GM19463 (cell line): ENCODE data around the gene CLPTM1.
"Not testable (repeated sequence)": the region's sequence is repeated elsewhere in the genome, so short reads cannot be mapped to it uniquely, and the experiment has no call there.

Experiments
- ATAC-seq: cut with Tn5 transposase; IDR thresholded peaks from one replicate; pipeline ENCODE4 v1.9.1; 2021; ENCODE audit warnings: mild to moderate bottlenecking, moderate library complexity; ENCODE audit not compliant: unreplicated experiment

CLPTM1 gene

DNA sequence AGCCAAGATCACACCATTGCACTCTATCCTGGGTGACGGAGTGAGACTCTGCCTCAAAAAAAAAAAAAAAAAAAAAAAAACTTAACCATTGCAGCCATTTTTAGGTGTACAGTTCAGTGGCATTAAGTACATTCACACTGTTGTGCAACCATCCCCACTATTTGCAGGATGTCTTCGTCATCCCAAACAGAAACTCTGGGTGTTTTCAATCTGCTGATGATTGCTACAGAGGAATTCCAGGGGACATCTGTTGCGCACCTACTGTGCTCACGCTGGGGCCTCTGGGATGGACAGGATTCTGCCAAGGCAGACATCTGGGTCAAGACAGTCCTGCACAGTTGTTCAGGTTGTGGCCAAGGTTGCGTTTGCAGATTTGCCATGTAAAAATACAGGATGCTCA, 15.5 kb upstream of the CLPTM1 start:
- no peak for ATAC-seq

DNA sequence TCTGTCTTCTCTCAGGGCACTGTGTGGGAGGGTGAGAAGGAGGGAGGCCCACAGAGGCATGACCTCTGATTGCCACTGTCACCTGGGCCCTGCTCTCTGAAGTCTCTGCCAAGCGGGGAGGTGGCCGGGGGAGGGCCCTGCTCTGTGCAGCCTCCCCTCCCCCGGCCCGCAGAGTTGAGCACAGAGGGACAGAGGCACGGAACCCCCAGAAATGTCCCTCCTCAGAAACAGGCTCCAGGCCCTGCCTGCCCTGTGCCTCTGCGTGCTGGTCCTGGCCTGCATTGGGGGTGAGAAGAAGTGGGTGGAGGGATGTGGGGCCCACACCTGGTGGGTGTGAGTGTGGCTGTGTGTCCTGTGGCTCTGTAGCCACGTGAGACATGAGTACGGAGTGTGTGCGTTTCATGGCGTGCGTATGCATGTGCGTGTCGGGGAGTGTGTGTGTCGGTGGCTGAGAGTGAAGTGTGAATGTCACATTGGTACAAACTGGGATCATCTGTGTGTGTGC, 13.1 kb upstream of the CLPTM1 start, which contains the start of gene APOC4:
Gene APOC4 (plus strand): TSS at position 171 of the 505 bp plus-strand sequence. CDS start 41 bp downstream, at position 212.
- ATAC-seq: no peak

DNA sequence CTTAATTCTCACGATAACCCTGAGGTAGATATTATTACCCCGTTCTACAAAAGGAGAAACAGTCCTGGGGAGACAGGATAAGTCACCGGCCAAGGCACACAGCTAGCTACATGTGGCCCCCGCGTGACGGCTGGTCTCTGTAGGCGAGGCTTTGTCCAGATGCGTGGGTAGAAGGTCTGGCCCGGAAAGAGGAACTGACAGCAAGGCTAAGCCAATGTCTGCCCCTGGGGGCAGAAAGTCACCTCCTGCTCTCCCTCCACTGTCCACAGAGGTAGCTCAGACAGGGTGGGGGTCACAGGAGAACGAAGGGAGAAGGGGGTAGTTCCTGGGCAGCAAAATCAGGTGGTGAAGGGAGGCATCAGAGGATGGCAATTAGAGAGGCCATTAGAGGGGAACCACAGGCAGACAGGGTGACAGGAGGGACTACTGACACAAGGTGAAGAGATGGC, 11.4 kb upstream of the CLPTM1 start:
- peak; percentile 71 for ATAC-seq

DNA sequence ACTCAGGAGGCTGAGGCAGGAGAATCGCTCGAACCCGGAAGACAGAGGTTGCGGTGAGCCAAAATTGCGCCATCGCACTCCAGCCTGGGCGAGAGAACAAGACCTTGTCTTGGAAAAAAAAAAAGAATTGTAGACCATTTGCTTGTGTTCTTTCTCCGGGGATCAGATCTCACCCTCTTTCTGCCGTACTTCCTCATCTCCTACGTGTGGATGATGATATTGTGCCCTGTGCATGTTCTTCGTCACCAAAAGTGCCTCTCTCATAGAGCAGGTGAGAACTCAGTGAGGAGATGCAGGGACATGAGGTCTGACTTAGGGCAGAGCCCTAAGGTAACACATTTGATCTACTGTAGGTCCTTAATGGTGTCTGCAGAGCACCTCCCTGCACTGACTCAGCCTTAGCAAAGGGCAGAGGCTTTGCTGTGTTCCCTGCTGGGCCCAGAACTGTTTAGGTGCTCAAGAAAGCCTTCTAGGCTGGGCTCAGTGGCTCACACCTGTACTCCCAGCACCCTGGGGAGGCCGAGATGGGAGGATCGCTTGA, 8.1 kb upstream of the CLPTM1 start:
- ATAC-seq: no peak

DNA sequence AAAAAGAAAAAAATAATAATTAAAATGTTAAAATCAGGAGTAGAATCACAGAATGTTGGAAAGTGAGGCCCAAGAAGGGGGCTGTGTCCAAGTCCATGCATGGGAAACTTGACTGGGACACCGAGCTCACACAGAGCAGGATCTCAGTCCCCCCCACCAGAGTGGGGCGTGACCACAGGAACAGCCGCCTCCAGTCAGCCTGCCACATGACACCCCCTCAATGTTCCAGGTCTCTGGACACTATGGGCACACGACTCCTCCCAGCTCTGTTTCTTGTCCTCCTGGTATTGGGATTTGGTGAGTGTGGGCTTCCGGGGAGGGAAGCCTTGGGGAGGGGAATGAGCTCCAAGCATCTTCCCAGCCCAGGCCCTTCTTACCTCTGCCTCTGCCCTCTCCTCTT, 6.9 kb upstream of the CLPTM1 start:
- ATAC-seq: no peak

DNA sequence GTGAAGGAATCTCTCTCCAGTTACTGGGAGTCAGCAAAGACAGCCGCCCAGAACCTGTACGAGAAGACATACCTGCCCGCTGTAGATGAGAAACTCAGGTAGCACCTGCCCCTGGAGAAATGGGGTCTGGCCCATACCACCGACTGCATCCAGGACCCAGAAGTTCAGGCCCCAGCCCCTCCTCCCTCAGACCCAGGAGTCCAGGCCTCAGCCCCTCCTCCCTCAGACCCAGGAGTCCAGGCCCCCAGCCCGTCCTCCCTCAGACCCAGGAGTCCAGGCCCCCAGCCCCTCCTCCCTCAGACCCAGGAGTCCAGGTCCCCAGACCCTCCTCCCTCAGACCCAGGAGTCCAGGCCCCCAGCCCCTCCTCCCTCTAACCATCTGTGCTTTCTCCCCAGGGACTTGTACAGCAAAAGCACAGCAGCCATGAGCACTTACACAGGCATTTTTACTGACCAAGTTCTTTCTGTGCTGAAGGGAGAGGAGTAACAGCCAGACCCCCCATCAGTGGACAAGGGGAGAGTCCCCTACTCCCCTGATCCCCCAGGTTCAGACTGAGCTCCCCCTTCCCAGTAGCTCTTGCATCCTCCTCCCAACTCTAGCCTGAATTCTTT, 6.3 kb upstream of the CLPTM1 start:
- no peak for ATAC-seq

DNA sequence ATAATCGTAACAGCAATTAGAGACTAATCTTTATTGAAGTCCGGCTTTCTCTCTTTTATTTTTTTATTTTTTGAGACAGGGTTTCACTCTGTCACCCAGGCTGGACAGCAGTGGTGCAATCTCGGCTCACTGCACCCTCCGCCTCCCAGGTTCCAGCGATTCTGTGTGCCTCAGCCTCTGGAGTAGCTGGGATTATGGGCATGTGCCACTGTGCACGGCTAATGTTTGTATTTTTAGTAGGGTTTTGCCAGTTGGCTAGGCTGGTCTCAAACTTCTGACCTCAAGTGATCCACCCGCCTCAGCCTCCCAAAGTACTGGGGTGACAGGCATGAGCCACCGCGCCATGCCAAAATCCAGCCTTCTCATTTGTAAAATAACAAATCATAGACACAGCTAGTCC, 5.6 kb upstream of the CLPTM1 start:
- no peak for ATAC-seq

DNA sequence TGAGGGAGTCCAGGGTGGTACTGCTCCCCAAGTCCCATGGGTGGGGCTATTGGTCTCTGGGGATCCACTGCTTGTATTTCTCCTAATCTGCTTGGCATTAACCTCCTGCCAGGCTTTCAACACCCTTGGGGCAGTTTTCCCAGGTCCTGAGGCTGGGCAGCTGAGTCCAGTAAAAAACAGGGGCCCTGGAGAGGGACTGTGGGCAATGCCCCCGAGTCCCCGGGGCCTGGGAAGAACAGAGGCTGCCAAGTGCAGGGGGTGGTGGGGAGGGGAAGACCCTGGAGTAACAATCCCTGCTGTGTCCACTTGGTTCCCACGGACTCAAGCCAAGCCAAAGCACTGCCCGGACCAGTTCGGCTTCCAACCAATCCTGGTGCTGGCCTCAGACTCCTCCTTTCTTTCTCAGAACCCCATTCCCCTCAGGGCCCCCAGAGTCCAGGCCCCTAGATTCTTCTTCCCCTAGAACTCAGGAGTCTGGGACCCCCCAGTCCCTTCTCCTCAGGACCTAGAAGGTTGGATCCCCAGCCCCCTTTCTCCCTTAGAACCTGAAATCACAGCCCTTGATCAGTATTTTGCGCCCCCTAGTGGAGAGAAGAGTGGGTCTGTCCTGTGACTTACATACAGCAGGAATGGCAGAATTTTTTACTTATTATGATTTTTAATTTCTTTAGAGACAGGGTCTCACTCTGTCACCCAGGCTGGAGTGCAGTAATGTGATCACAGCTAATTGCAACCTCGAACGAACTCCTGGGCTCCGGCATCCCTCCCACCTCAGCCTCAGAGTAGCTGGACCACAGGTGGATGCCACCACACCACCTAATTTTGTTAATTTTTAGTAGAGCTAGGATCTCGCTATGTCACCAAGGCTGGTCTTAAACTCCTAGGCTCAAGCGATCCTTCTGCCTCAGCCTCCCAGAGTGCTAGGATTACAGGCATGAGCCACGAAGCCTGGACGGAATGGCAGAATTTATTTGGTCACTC, 3.7 kb upstream of the CLPTM1 start:
- no peak for ATAC-seq

DNA sequence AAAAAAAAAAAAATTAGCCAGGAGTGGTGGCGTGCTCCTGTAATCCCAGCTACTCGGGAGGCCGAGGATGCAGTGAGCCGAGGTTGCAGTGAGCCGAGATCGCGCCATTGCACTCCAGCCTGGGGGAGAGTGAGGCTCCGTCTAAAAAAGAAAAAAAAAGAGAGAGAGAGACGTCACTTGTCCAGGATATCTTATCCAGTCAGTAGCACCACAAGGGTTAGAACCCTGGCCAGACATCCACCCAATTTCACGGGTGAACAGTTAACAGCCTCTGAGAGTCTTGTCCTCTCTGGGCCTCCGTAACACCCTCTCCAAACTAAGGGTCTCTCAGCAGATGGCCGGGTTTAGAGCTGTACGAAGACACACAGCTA, 917 bp upstream of the CLPTM1 start:
- no peak for ATAC-seq

DNA sequence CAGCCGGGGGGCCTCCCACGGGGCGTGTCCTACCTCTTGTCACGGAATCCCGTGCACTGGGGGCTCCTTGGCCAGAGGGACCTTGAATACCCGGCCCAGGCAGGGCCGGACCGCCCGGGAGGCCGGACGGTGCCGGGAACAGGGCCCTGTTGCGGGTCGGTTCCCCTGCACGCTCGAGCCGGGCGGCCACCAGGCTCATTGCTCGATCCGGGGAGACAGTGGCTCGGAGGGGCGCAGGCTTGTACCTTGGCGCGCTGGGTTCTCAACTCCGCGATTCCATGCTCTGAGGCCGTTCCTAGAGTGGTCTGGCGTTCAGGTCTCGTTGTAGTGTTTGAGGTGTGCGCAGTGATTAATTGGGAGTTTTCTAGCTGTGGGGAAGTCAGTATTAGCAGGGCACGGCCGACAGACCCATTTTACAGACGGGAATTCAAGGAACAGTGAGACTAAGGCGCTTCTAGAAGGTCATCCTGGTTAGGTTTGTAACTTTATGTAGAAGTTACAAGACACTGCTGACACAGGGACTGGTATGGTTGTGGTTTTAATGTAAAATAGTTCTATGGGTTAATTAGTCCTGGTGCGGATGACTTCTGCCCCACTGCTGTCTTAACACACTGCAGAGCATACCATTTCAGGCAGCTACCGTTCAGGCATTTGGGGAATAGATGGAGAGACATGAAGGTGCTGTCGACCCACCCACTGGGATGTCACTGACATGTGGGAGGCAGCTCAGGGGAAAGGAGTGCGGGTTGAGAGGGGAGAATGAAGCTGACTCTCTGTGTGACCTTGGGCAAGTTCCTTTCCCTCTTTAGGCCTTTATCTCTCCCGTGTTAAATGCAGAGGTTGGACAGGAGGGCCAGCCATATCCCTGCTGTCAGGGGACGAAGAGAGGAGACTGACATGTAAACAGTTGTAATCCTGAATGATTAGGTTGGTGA, 592 bp downstream of the CLPTM1 start:
- ATAC-seq: peak; percentile 19

DNA sequence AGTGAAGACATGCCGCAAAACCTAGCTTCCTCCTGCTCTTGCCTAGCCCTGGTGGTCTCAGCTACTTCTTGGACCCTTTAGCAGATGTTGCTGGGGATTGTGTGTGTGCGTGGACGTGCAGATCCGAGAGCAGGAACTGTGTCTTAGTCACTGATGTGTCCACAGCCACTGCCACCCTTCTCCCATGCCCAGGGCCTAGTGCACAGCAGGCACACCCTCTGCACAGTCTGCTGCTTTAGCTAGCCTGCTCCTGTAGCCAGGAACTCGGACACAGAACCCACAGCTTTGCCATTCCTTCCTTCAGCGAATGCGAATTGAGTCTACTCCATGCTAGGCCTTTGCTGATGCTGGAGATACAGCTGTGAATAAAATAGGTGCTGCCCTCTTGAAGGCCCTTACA, 2.3 kb downstream of the CLPTM1 start:
- no peak for ATAC-seq

DNA sequence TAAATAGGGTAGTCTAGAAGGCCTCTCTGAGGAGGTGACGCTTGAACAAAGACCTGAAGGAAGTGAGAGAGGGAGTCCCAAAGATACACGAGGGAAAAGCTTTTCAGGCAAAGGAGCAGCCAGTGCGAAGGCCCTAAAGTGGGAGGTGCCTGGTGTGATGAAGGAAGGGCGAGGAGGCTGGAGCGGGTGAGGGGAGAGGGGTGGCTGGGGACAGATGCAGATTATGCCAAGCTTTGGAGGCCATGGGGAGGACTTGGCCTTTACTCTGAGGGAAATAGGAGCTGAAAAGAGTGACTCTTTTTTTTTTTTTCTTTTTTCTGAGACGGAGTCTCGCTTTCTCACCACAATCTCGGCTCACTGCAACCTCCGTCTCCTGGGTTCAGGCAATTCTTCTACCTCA, 2.9 kb downstream of the CLPTM1 start:
- ATAC-seq: no peak

DNA sequence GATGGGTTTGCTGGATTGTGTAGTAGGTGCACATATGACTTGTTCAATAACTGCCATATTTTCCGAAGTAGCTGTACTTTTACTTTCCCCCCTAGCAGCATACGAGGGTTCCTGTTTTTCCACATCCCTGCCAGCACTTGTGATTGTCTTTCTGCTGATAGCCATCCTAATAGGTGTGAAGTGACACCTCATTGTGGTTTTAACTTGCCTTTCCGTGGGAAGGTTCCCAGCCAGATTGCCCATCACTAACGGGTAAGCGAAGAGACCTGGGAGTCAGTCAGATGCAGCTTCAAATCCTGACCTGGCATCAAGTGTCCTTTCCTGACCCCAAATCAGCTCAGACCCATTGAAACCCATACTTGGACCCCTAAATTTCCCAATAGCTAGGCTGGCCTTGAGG, 4.5 kb downstream of the CLPTM1 start:
- ATAC-seq: no peak

DNA sequence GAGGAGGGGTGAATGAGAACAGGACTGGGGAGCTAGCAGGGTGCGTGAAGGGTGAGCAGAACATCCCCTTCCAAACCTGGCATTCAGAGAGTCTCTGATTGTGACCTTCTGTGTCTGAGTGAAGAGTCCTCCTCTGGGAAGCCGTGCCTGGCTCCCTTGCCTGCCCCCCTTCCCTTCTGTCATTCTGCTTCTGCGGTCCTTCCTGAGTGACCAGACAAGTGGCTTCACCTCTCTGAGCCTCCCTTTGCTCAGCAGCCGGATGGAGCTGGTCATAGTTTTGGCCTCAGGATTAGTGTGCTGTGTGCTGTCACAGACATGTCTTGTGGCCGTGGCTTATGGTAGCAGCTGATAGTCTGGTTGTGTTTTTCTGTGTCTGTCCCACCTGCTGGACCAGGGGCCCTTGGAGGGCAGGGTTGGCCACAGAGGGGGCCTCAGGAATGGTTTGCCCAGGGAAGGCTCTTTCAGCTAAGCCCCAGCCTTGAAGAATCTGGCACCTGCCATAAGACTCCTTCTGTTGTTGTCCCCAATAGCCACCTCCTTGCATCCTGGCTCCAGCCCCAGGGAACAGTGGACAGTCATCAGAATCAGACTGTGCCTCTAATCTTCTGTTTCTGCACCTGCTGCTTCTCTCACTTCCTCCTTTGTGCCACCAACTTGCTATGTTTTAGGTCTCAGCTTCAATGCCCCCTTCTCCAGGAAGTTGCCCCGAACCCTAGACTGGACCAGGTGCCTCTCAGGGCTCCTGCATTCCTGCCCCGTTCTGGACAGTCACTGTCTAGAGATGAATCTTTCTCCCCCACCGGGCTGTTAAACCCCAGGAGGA, 5.9 kb downstream of the CLPTM1 start:
- no peak for ATAC-seq

DNA sequence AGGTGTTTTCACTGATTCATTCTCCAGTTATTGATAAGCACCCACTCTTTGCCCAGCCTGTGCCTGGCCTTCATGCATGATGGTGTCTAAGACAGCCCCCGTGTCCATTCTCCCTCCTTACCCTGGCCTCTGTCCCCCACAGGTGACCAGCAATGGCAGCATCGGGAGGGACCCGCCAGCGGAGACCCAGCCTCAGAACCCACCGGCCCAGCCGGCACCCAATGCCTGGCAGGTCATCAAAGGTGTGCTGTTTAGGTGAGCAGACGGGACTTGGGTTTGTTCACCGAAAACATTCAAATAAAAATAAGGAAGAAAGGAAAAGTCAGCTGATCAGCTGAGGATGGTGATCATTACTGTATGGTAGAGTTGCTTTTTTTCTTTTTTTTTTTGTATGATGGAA, 6.6 kb downstream of the CLPTM1 start:
- no peak for ATAC-seq

DNA sequence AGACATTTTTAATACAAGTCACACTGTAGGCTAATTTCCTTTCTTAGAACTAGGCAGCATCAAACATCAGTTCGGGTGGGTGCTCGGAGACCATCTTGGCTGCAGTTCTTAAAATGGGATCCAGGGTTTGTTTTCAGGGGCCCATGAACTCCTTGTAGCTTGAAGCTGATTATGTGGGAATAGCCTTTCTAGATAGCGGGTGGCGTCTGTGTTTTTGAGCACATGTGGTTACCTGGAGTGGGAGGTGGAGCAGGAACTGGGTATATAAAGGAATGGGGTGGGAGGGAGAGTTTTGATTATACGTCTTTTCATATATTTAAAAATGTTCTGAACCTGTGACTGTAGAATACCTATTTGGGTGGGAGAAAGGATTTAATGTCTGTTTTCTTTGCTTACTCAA, 12.9 kb downstream of the CLPTM1 start:
- no peak for ATAC-seq

DNA sequence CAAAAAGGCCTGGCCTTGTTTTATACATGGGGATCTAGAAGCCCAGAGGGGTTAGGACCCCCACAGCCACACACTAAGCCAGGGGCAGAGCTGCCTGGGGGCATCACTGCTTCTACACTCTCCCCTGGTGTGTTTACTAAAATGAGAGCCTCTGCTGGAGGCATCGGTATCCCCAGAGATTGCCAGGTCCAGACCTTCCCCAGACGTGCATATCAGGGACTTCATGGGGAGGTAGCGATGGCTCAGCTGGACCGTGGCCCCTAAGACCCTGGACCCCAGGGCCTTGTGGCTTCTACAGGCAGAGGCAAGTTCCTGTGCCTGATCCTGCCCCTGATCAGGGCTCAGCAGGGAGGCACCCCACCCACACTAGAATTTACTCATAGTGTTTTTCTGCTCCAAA, 13.5 kb downstream of the CLPTM1 start:
- no peak for ATAC-seq

DNA sequence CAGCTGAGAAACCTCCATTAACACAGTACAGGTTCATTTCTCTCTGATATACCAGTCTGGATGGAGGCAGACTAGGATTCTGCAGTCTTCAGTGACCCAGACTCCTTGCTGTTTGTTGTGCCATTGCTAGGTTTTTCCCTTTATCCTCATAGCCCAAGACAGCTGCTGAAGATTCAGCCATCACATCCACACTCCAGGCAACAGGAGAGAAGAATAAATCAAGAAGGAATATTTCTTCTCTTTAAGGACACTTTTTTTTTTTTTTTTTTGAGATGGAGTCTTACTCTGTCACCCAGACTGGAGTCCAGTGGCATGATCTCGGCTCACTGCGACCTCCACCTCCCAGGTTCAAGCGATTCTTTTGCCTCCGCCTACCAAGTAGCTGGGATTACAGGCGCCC, 14.3 kb downstream of the CLPTM1 start:
- ATAC-seq: no peak

DNA sequence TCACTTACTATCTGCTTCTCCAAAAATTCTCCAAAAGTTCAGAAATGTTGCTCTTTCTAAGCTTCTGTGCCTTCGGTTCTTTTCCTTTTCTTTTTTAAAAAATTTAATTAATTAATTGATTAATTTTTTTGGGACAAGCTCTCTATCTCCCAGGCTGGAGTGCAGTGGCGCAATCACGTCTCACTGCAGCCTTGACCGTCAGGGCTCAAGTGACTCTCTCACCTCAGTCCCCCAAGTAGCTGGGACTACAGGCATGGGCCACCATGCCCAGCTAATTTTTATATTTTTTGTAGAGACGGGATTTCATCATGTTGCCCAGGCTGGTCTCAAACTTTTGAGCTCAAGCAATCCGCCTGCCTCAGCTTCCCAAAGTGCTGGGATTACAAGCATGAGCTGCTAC, 16.3 kb downstream of the CLPTM1 start:
- not testable (repeated sequence) for ATAC-seq

DNA sequence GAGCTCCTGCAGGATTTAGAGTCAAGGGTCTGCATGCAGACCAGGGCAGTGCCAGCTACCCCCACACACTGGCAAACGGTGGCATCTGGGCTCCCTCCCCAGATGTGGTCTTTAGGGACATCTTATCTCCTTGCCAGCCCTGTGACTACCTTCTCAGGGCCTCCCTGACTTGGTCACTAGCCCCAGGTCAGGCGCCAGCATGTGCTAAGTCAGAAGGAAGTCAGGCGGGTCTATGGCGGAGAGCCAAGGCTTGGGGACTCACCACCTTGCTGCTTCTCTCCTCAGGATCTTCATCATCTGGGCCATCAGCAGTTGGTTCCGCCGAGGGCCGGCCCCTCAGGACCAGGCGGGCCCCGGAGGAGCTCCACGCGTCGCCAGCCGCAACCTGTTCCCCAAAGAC, 17.6 kb downstream of the CLPTM1 start:
- no peak for ATAC-seq
